Gastrocnemius medialis (tissue), 4 donors: ENCODE results near the gene RACGAP1.

Experiments
- POLR2A ChIP-seq, 2 donors: fragments of 450-650 bp; IDR thresholded peaks; one replicate each; pipeline ENCODE4 v1.6.1; 2017; ENCODE audit warnings: antibody characterized with exemption in 2 of 2, mild to moderate bottlenecking in 2 of 2, moderate library complexity in 2 of 2
- TF ChIP-seq, protein P1 (sequence below), 5 experiments: fragments of 450-650 bp in 3 of 5; fragments of 200-600 bp in 2 of 5; sonication (generic) in 2 of 5; IDR thresholded peaks in 4 of 5; conservative IDR thresholded peaks in 1 of 5; 1 replicate in 4 of 5; 2 replicates in 1 of 5; pipeline ENCODE4 v1.5.1; 2016 to 2019; ENCODE audit warnings: antibody characterized with exemption in 5 of 5, mild to moderate bottlenecking in 3 of 5, moderate library complexity in 3 of 5

GRCh38 chr12:50013361-50014147 lies 11.7 kb downstream of the RACGAP1 start:
- TF ChIP-seq, protein P1, sequence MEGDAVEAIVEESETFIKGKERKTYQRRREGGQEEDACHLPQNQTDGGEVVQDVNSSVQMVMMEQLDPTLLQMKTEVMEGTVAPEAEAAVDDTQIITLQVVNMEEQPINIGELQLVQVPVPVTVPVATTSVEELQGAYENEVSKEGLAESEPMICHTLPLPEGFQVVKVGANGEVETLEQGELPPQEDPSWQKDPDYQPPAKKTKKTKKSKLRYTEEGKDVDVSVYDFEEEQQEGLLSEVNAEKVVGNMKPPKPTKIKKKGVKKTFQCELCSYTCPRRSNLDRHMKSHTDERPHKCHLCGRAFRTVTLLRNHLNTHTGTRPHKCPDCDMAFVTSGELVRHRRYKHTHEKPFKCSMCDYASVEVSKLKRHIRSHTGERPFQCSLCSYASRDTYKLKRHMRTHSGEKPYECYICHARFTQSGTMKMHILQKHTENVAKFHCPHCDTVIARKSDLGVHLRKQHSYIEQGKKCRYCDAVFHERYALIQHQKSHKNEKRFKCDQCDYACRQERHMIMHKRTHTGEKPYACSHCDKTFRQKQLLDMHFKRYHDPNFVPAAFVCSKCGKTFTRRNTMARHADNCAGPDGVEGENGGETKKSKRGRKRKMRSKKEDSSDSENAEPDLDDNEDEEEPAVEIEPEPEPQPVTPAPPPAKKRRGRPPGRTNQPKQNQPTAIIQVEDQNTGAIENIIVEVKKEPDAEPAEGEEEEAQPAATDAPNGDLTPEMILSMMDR (IDR thresholded peaks at IDR 0.05 in 4 of 5, conservative IDR thresholded peaks at IDR 0.05 in 1 of 5), result no peak
- no peak for TF ChIP-seq POLR2A (IDR thresholded peaks at IDR 0.05)
